ENCODE measurements around the gene CUX1.
"Not testable (repeated sequence)": the region's sequence is repeated elsewhere in the genome, so short reads cannot be mapped to it uniquely, and the experiment has no call there.

The CUX1 gene

GRCh38 chr7:101989101-101989500, 171.7 kb downstream of the CUX1 start:
- DNase-seq, result no peak

DNA sequence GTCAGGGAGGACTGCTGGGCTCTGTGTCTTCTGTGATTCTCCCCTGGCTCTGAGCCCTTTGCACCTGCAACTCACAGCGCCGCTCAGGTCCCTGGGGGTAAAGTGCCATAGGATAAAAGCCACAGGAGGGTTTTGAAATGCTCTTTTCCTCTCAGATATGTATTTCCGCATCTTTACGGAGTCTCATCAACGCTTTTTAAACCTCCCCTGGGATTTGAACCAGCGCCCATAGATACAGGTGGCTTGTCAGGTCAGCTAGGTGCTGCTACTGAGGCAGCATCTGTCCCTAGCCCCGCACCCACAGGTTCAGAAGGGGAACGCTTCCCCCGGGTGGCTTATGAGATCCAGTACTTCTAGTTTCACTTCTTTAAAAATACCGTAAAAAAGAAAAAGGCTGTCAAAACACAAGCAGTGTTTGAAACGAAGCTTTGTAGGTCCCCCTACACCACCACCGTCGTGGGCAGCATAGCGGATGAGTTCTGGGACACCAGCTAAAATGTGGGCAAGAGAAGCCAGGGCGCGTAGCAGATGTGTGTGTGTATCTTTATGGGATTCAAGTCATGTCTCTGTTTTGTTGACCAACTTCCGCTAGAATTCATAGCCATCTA, 173.5 kb downstream of the CUX1 start:
- peak; percentile 97 for DNase-seq

DNA sequence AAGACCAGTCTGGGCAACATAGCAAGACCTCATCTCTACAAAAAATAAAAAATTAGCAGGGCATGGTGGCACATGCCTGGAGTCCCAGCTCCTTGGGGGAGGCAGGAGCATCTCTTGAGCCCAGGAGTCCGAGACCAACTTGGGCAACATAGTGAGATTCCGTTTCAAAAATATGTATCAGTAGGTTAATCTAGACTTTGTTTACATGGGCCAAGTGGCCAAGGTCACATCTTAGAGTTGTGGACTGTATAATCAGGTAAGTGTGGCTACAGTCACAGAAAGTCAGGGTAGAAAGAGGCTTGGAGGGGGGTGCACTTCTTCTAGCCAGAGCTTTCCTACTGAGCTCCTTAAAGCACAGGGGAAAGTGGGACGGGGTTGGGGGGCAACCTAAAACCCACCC, 174.4 kb downstream of the CUX1 start:
- no peak for DNase-seq

DNA sequence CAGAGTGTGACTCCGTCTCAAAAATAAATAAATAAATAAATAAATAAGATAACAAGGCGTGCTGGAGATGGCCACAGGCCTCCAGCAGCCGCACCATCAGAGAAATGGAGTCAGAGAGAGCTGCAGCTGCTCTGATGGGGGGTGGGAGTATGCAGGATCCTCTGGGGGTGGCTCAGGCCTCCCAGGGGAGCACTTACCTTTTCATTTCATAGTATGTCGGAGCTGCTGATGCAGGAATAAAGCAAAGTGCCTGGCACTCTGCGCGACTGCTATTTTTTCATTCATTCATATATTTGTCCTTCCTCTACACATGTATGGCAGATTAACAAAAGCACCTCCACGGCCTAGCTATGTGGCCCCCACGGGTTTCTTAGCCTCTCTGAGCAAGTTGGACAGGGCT, 175.9 kb downstream of the CUX1 start:
- DNase-seq, result no peak

DNA sequence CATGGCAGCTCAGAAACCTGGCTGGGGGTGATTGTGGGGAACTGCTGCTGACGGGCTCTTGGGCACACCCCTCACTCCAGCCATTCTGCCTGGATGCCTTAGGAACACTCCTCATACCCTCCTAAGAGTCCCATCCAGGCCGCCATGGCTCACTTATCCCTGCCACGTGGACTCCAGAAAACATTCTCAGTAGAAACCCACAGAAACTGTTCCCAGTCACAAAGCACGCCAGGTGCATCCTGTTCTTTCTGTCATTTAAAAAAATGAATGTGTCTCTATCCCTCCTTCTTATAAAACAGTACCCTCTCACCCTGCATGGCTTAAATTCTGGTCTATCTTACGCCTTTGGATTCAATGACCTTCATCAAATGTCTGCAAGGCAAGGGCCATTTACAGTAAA, 177.7 kb downstream of the CUX1 start:
- peak; percentile 83 for DNase-seq

DNA sequence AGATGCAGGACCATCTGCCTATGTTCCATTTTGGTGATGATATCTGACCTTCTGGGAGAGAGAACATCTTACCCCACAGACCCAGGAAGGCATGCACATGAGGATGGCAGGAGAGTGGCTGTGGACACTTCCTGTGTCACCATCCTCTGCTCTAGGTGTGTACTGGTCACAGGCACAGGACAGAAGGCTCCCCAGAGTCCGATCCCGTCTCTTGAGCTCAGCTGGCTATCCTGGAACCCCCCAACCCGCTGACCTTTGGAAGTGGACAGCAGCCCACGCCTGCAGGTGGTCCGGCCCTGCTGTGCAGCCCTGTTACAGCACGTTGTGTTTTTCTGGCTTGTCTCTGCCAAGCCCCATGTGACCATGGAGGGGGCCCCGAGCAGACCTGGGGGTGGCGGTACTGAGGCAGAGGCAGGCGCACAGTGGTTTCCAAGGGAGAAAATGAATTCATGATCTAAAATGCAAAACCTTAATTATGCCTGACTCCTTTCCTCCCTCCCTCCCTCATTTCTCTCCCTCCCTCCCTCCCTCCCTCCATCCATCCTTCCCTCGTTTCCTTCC, 178.8 kb downstream of the CUX1 start:
- DNase-seq, result no peak

DNA sequence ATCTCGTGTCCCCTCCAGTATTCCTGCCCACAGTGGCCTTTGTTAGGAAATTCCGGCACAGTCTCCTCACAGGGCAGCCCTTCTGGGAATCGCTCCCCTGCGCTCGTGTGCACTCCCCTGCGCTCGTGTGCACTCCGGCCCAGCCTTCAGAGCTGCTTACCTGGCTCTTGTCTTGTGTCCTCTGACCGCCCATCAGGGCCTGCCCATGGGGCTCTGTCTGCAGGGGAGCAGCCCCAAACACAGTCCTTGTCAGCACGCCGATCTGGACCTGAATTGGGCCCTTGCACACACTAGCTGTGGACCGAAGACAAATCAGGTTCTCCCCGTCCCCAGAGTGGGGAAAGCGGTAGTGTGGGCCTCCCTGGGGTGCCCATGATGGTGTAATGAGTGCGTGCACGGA, 179.4 kb downstream of the CUX1 start:
- DNase-seq, result no peak

DNA sequence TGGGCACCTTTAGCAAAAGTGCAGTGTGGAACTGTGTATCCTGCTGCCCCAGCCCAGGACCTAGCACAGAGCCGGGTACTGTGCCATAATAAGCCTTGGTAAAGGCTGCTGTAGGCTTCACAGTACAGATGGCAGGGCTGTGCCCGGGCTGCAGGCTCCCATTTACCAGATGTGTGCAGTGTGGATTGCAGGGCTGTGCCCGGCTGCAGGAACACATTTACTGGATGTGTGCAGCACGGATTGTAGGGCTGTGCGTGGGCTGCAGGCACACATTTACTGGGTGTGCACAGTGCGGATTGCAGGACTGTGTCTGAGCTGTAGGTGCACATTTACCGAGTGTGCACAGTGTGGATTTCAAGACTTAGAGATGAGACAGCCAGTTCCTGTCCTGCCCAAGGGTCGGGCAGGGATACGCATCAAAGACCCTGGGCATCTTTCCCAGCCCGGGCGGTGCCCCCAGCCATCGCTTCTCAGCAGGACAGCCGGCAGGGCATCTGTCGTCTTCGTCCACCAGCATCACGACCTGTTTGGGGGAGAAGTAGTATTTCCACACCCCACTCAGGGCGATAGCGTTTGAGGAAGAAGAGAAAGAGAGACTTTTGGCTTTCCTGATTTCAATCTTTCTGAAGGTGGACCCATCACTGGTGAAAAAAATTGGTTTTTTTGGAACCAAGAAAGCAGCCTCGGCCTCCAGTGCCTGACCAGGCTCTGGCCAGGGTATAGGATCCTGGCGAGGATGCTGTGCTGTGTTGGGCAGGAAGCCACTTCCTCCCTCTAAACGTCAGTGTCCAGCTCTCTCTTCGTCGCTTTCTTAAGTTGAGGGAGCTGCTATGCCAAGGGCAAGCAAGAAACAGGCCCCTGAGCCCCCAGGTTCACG, 180.8 kb downstream of the CUX1 start:
- DNase-seq, result no peak

- DNase-seq, result no peak
These were observed 181.4 kb downstream of the CUX1 start for GRCh38 chr7:101998906-101999240.

DNA sequence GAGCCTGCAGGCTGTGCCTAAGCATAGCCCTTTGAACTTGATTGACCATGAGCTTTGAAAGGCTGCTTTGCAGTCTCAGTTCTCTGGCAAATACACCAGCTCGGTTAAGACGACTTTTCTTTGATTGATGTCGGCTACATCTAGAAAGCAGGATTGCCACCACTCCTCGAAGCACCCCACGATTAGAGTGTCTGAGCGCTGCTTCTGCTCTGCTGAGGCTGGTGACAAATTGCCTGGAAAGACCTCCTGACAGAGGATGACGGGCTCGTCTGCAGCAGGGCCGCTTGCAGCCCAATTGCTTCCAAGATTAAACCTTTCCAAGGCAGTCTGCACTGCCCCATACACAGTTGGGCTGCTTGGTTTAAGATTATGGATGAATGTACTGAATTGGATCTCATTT, 182.0 kb downstream of the CUX1 start:
- DNase-seq, result no peak

DNA sequence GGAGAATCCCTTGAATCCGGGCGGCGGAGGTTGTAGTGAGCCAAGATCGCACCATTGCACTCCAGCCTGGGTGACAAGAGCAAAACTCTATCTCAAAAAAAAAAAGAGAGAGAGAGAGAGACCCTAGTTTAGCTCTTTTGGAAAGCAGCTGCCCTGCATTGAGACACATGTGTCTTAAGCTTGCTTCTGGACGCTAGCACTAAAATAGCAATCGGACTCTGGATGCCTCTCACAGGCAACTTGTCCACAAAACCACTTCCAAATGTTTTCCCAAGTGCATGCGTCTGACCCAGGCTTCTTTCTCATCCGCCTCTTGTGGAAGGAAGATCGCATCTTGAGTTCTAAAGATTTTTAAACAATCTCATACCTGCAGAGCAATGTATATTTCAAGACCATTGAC, 182.7 kb downstream of the CUX1 start:
- no peak for DNase-seq

GRCh38 chr7:102004229-102004628, 186.8 kb downstream of the CUX1 start:
- DNase-seq, result no peak

DNA sequence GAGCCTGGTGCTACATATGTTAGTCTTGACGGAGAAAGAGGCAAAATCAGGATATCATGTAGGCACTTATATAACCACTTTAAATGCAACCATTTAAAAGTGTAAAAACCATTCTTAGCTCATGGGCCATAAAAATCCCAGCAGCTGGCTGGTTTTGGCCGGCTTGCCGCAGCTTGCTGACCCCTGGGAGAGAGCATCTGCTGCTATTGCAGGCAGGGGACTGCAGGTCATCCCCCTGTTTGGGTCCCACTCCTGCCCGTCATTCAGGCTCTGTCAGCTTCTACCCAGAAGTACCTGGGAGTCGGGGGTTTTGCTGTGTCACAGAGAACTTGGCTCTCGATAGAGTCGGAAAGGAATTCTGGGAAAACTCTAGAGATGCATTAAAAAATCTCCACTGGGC, 187.4 kb downstream of the CUX1 start:
- no peak for DNase-seq

DNA sequence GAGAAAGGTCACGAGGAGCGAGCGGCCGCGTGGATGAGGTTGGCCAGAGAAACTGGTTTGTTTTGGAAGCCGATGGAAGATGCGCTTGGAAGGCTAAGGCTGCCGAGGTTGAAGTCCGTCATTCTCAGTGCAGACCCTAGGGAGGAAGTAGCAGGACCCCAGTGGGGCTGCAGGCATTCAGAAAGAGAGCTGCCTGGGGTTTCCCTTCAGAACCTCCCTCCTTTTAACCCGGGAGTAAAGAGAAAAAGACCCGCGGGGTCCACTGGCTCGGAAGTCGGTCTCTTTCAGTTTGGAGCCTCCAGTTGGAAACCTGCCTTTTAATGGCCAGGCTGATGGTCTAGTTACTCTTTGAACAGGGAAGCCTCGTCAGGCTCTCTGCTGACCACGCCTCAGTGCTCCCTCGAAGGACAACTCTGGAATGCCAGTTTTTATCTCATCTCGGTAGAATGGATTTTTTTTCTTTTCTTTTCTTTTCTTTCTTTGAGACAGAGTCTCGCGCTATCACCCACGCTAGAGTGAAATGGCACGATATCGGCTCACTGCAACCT, 188.6 kb downstream of the CUX1 start:
- DNase-seq, result no peak

GRCh38 chr7:102006695-102007094, 189.3 kb downstream of the CUX1 start:
- DNase-seq, result no peak

- no peak for DNase-seq
These were observed 191.3 kb downstream of the CUX1 start for GRCh38 chr7:102008535-102009262.

- no peak for DNase-seq
These were observed 192.2 kb downstream of the CUX1 start for GRCh38 chr7:102009628-102010027.

DNA sequence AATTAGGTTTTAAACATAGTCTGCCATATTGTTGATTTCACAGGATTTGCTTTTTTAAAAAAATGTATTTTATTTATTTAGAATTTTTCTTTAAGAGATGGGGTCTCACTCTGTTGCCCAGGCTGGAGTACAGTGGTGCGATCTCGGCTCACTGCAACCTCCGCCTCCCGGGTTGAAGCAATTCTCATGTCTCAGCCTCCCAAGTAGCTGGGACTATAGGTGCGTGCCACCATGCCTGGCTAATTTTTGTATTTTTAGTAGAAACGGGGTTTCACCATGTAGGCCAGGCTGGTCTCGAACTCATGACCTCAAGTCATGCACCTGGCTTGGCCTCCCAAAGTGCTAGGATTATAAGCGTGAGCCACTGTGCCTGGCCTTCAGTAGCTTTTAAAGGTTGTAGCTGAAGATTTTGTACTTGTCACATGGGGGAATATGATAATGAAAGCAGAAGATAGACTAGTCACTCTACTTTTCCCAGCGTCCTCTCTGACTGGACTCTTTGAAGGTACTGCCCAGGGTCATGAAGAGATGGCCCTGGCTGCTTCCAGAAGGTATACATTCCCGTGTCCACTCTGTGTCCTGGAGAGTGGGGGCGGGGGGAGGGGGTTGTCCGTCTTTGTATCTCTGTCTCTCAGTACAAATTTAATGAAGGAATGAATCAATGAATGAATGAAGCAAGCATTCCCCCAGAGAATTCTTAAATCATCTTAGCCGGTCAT, 194.8 kb downstream of the CUX1 start:
- not testable (repeated sequence) for DNase-seq

- no peak for DNase-seq
These were observed 195.6 kb downstream of the CUX1 start for GRCh38 chr7:102012941-102013461.

- DNase-seq, result no peak
These were observed 201.4 kb downstream of the CUX1 start for GRCh38 chr7:102018876-102019275.

GRCh38 chr7:102019461-102019860, 202.0 kb downstream of the CUX1 start:
- no peak for DNase-seq

DNA sequence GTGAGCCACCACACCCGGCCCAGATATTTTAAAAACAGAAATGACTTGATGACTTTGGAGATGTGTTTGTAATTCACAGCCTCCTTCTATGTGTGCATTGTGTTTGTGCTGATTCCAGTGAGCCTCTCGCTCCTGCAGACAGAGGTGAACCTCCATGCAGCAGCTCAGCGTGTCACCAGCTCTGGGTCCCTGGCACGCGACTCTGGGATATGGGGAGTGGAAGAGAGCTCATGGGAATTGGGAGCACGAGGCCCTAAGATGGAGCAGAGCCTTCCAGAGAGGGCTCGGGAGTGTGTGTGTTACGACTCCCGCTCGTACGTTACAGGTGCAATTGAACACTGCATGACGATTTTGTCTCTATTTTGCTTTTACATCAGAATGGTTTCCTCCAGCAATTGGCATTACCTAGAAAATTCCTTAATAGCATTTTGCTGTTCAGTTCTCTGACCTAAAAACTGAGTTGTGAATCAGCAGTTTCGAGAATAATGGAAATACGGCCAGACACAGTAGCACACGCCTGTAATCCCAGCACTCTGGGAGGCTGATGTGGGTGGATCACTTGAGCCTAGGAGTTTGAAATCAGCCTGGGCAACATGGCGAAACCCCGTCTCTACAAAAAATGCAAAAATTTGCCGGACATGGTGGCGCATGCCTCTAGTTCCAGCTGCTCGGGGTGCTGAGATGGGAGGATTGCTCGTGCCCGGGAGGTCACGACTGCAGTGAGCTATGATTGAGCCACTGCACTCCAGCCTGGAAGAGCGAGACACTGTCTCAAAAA, 204.6 kb downstream of the CUX1 start:
- no peak for DNase-seq

All from RPMI8226 (cell line).